A204.1 (cell line): ENCODE data around the gene PLA2G4E.

Experiments used
- FAIRE-seq: peaks from 2 replicates; lab custom pipeline; 2012; peaks lifted over from hg19 to GRCh38; lab: Jason Lieb, UNC

The PLA2G4E gene, protein sequence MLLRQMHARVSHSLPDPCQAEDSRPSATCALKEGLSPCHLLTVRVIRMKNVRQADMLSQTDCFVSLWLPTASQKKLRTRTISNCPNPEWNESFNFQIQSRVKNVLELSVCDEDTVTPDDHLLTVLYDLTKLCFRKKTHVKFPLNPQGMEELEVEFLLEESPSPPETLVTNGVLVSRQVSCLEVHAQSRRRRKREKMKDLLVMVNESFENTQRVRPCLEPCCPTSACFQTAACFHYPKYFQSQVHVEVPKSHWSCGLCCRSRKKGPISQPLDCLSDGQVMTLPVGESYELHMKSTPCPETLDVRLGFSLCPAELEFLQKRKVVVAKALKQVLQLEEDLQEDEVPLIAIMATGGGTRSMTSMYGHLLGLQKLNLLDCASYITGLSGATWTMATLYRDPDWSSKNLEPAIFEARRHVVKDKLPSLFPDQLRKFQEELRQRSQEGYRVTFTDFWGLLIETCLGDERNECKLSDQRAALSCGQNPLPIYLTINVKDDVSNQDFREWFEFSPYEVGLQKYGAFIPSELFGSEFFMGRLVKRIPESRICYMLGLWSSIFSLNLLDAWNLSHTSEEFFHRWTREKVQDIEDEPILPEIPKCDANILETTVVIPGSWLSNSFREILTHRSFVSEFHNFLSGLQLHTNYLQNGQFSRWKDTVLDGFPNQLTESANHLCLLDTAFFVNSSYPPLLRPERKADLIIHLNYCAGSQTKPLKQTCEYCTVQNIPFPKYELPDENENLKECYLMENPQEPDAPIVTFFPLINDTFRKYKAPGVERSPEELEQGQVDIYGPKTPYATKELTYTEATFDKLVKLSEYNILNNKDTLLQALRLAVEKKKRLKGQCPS

DNA sequence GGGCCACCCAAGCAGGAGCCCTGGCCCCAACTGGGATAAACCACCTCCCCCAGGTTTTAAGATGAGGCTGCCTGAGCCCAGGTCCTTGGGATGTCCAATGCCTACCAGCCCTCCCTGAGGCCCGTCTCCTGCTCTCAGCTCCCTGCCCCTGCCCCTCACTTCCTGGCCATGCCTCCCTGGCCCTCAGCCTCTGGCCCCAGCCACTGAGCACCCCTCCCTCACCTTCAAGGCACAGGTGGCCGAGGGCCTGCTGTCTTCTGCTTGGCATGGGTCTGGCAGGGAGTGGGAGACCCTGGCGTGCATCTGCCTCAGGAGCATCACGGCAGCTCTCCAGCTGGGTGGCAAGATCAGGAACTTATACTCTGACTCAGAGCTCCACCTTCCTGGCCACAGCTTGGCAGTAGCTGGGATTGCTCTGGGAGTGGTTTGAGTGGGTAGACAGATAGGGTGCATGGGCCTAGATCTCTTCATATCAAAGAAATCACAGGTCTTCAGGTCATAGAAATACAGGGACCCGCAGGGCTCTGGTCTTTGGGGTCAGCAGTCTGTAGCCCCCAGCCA lies at the start of gene PLA2G4E:
PLA2G4E (minus strand) TSS at position 330 of the 561 bp plus-strand sequence; CDS start at position 318, 12 bp downstream.
- FAIRE-seq = no peak

- FAIRE-seq = no peak
Observed at GRCh38 chr15:42070279-42070975, 49.6 kb upstream of the PLA2G4E start.

DNA sequence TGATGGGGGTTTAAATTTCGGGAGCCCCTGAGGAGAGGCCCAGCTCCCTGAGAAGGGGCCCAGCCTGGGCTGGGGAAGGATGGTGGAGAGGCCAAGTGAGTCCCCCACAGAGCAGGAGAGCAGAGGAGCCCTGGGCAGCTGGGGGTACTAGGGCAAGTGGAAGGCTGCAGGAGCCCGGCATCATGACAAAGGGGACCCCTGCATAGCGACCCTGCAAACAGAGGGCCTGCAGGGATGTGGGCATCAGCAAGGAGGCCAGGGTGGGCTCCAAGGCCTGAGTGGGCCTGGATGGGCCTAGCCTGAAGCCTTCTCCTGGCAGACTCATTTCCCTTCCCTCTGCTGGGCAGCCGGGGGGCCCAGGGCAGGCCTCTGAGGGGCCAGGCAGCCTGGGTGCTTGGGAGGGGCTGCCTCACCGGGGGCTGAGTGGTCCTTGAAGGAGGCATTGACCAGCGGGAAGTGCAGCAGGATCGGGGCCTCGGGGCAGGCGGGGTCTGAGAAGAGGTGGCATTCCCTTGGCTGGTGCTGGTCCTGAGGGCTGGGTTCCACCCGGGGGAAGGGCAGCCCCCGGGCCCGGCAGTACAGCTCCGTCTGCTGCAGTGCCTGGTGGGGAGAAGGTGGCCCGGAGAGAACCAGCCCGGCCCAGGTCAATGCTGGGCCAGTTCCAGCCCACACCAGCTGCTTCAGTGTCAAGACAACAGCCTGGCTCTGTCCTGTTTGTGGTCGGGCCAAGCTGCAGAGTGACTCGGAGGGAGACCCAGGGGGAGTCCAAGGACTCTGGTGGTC lies 48.8 kb upstream of the PLA2G4E start:
- no peak for FAIRE-seq

- no peak for FAIRE-seq
Observed at GRCh38 chr15:42069025-42069424, 48.2 kb upstream of the PLA2G4E start.

DNA sequence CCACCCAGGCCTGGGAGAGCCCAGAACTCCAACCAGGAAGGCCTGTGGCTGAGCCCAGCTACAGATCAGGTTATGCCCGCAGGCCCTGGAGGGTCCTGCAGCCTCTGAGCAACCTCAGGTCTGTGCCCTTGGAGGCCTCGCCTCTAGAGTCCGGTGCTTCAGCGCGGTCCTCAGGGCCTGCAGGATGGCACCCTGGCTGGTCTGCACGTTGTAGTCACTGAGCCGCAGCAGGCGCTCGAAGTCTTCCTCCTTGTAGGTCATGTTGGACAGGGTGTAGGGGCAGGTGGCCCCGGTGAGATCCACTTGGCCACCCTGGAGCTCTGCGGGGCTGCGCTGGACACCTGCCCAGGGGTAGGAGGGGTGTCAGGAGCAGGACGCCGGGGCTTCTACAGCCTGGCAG lies 47.8 kb upstream of the PLA2G4E start:
- FAIRE-seq = no peak

- FAIRE-seq = no peak
Observed at GRCh38 chr15:42066764-42067415, 46.0 kb upstream of the PLA2G4E start.

GRCh38 chr15:42065468-42065867 lies 44.6 kb upstream of the PLA2G4E start:
- no peak for FAIRE-seq

GRCh38 chr15:42065033-42065432 lies 44.2 kb upstream of the PLA2G4E start:
- no peak for FAIRE-seq

DNA sequence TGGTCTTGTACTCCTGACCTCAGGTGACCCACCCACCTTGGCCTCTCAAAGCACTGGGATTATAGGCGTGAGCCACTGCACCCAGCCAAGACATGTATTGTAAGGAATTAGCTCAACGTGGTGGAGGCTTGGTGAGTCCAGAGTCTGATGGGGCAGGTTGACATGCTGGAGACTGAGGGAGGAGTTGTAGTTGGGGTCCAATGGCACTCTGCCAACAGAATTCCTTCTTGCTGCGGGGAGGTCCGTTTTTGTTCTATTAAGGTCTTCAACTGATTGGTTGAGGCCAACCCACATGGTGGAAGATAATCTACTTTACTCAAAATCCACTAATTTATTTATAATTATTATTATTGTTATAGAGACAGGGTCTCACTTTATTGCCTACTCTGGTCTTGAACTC lies 43.4 kb upstream of the PLA2G4E start:
- FAIRE-seq = no peak

GRCh38 chr15:42063122-42063848 lies 42.4 kb upstream of the PLA2G4E start:
- no peak for FAIRE-seq

GRCh38 chr15:42062284-42062806 lies 41.5 kb upstream of the PLA2G4E start:
- FAIRE-seq = no peak

DNA sequence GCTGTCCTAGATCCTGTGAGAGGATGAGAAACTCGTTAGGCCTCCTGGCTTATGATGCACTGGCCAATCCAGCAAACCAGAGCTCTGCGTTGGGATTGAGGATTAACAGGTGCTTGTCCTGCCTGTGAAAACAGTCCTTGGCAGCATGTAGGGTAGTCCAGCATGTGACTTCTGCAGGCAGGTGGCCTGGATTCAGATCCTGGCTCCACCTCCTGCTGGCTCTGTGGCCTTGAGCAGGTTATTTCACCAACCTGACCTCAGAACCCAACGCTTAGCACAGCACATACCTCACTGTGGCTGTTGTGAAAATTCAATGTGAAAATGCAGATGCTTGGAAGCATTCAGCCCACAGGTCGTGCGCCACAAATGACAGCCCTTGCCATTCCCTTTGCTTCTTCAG lies 40.0 kb upstream of the PLA2G4E start:
- no peak for FAIRE-seq

GRCh38 chr15:42060477-42060763 lies 39.6 kb upstream of the PLA2G4E start:
- FAIRE-seq = no peak

- no peak for FAIRE-seq
Observed at GRCh38 chr15:42059661-42060476, 39.0 kb upstream of the PLA2G4E start.

- no peak for FAIRE-seq
Observed at GRCh38 chr15:42058791-42059190, 37.9 kb upstream of the PLA2G4E start.

DNA sequence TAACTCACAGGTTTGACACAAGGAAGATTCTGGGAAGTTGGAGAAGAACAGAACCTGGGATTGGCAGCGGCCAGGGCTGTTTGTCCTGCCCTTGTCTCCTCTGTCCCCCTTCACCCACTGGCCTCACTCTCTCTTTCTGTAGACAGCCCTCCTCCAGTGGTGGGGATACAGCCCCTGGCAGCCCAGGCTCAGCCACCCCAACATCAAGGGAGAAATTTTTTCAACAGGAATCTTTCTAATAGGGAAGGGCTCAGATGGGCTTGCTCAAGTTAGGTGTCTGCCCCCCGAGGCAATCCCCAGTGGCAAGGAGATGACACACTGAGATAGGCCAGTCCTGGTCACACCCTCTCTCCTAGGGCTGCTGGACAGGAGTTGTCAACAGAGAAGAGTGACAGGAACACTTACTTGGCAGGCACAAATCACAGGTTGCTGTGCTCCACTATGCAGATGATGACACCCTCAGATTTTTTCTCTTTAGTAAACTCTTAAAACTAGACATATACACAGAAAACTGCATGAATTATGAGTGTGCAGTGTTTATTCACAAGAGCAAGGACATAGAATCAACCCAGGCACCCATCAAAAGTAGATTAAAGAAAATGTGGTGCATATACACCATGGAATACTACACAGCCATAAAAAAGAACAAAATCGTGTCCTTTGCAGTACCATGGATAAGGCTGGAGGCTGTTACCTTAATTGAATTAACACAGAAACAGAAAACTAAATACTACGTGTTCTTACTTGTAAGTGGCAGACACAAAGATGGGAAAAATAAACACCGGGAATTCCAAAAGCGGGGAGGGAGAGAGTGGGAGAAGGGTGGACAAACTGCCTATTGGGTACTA lies 37.2 kb upstream of the PLA2G4E start:
- no peak for FAIRE-seq

DNA sequence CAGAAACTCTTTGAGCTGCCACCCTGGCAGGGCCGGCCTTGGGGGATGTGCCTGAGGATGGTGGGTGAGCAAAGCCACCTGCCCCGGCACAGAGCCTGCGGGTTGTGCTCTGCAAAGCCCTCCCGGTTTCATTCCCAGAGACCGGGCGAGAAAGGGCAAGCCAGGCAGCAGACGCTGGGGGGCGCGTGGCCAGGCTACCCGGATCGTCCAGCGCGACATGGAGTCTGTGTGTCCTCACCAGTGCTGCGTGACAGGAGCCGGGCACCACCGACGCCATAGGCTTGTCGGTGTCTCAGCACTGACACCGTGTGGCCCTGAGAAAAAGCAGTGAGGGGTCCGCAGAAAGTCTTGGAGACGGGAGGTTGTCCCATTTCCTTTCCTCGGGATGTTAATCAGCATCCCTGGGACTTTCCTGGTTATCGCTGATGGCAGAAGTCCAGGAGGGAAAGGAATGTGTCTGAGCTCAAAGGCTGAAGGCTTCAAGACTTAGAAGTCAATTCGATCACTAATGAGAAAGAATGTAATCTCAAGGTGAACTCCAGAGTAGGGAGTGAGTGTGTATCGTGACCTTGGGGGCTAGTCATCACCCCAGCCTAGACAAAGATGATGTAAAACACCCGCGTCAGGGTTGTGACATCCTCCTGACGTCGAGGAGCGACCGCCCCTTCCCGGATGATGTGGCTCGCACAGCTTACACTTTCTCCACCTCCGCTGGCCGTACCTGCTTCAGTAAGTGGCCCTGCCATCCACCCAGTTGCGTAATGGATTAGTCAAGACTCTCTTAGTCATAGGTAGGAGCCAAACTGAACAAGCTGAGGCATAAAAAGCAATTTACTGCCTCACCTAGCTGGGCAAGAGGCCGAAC lies 36.3 kb upstream of the PLA2G4E start:
- no peak for FAIRE-seq

GRCh38 chr15:42053914-42054313 lies 33.1 kb upstream of the PLA2G4E start:
- FAIRE-seq = no peak
